ENCODE results near the gene TXK.

GRCh38 chr4:48175328-48175727 lies 41.3 kb upstream of the TXK start:
- TF ChIP-seq CTCF (conservative IDR thresholded peaks at IDR 0.05; ENCODE audit: low read depth in 2 of 2) (no peak), ZNF462 (CRISPR knock-in tag; IDR thresholded peaks at IDR 0.05) (peak; percentile 87), POLR2AphosphoS5 (IDR thresholded peaks at IDR 0.05; ENCODE audit: low read depth) (no peak), EZH2 (IDR thresholded peaks at IDR 0.05; ENCODE audit: low read depth, unreplicated experiment) (no peak), ZNF331 (CRISPR knock-in tag; IDR thresholded peaks at IDR 0.05; ENCODE audit: low read depth) (no peak), EZH2phosphoT487 (IDR thresholded peaks at IDR 0.05; ENCODE audit: unreplicated experiment) (no peak), JUNB (IDR thresholded peaks at IDR 0.05; ENCODE audit: unreplicated experiment) (no peak)

Data from GM23338 (cell line).